ENCODE data around the gene C16orf74. TPM values are rescaled to one million over a fixed set of nuclear protein-coding genes. Genes with fewer than 3 reads are reported as not detected.
A peak's percentile ranks its signal among the peaks of the same experiment; 100 is the strongest.

The C16orf74 gene
- total and polyA plus RNA-seq, 2 of the 8 experiments (the other 6 are each of a cell fraction or from before 2014, with no cell fraction given): 7.3 to 9.3 TPM

- no peak for FAIRE-seq
- TF ChIP-seq TEAD4 (IDR thresholded peaks at IDR 0.05; ENCODE audit: low read depth, low read length): no peak
- no peak for TF ChIP-seq GTF2F1 (IDR thresholded peaks at IDR 0.05; ENCODE audit: borderline replicate concordance, low read depth, low read length)
- TF ChIP-seq SIRT6 (IDR thresholded peaks at IDR 0.05; ENCODE audit: low read length): no peak
- TF ChIP-seq SP4 (IDR thresholded peaks at IDR 0.05; ENCODE audit: low read length): no peak
- TF ChIP-seq ATF2 (IDR thresholded peaks at IDR 0.05; ENCODE audit: low read length): no peak
- no peak for TF ChIP-seq SP2 (IDR thresholded peaks at IDR 0.05; ENCODE audit: low read length)
- TF ChIP-seq CREB1 (IDR thresholded peaks at IDR 0.05): no peak
- no peak for TF ChIP-seq RBBP5 (IDR thresholded peaks at IDR 0.05; ENCODE audit: borderline replicate concordance, low read depth, low read length)
- no peak for TF ChIP-seq FOSL1 (IDR thresholded peaks at IDR 0.05; ENCODE audit: insufficient read depth, low read depth, low read length)
- TF ChIP-seq MAX (IDR thresholded peaks at IDR 0.05): no peak
- no peak for TF ChIP-seq BCL11A (IDR thresholded peaks at IDR 0.05; ENCODE audit: low read depth in 2 of 2, low read length in 2 of 2)
- TF ChIP-seq JUN (IDR thresholded peaks at IDR 0.05; ENCODE audit: low read depth, low read length): no peak
- TF ChIP-seq ASH2L (IDR thresholded peaks at IDR 0.05; ENCODE audit: low read length): no peak
Measured at GRCh38 chr16:85735225-85735635, 15.7 kb downstream of the C16orf74 start.

More at GRCh38 chr16:85735225-85735635, 15.7 kb downstream of the C16orf74 start:
- Histone ChIP-seq H3K4me1 (replicated peaks in 1 of 4; ENCODE audit: control insufficient read depth in 3 of 4, insufficient read depth in 4 of 4, low read length in 3 of 4) (peaks cover 3 to 10% (median 9%) of the 10 kb centered on the region in 4 experiments), H3K4me3 (ENCODE audit: extremely low read depth in 1 of 4, insufficient read depth in 2 of 4, low read depth in 3 of 4, low read length in 4 of 4) (no peak overlapping the region), H3K79me1 (ENCODE audit: low read depth, low read length) (no peaks in the 10 kb centered on the region), H2BK15ac (ENCODE audit: low read length) (0 out of 2 replicates have a peak overlapping the region, but pooled peaks have one; percentile 89), H3K4ac (replicated peaks; ENCODE audit: insufficient read length, low read depth, low read length) (no peak overlapping the region), H2AFZ (ENCODE audit: low read length) (no peak overlapping the region), H4K5ac (ENCODE audit: insufficient read length, low read depth, low read length) (no peak overlapping the region), H3K27ac (ENCODE audit: low read depth, low read length) (no peak overlapping the region), H3K36me3 (ENCODE audit: control insufficient read depth in 2 of 4, insufficient read depth in 4 of 4, low read length in 3 of 4) (no peaks in the 10 kb centered on the region), H3K4me2 (ENCODE audit: insufficient read depth in 1 of 2, low read depth in 2 of 2, low read length in 2 of 2) (no peak overlapping the region), H2AK5ac (ENCODE audit: low read depth, low read length) (no peak overlapping the region; the same call in 1 of the 2 replicates), H3K79me2 (ENCODE audit: control insufficient read depth in 1 of 2, insufficient read depth in 2 of 2, low read length in 2 of 2) (no peaks in the 10 kb centered on the region), H4K20me1 (replicated peaks in 1 of 2; ENCODE audit: control insufficient read depth in 1 of 2, insufficient read depth in 2 of 2, low read length in 2 of 2) (peaks cover 0 to 2% of the 10 kb centered on the region in 2 experiments), H2BK20ac (ENCODE audit: low read length) (0 out of 2 replicates have a peak overlapping the region, but pooled peaks have one; percentile 61), H2BK5ac (ENCODE audit: low read depth, low read length) (no peak overlapping the region), H2BK12ac (ENCODE audit: low read depth, low read length) (peak overlapping the region; percentile 45; the same call in 1 of the 2 replicates), H3K18ac (ENCODE audit: extremely low read depth, low read length) (no peak overlapping the region), H3K14ac (ENCODE audit: insufficient read length) (no peak overlapping the region), H4K8ac (ENCODE audit: extremely low read depth, insufficient read depth, low read length) (no peak overlapping the region), H2BK120ac (replicated peaks; ENCODE audit: low read depth, low read length) (no peak overlapping the region), H3K9me3 (ENCODE audit: insufficient read depth in 2 of 2, low read depth in 1 of 2, low read length in 1 of 2) (no peaks in the 10 kb centered on the region), H3K23me2 (ENCODE audit: low read depth, low read length) (peaks cover 2% of the 10 kb centered on the region; the same call in 1 of the 2 replicates), H3K23ac (ENCODE audit: insufficient read length) (no peak overlapping the region), H3K9ac (replicated peaks in 1 of 4; ENCODE audit: extremely low read depth in 1 of 4, low read depth in 3 of 4, low read length in 3 of 4) (no peak overlapping the region), H4K91ac (replicated peaks; ENCODE audit: insufficient read length, low read length) (no peak overlapping the region), H3K27me3 (replicated peaks in 1 of 4; ENCODE audit: control insufficient read depth in 3 of 4, extremely low read depth in 1 of 4, insufficient read depth in 3 of 4, low read length in 3 of 4) (no peaks in the 10 kb centered on the region; a peak in 1 of 7 replicates), H3K56ac (replicated peaks; ENCODE audit: insufficient read length, low read depth, low read length) (no peak overlapping the region)
- DNase-seq (ENCODE audit: low read depth in 1 of 2, low spot score in 2 of 2): no peak
- ChIA-PET CTCF (ENCODE audit: partially characterized antibody) (interaction anchor here (1.6 to 1.9 kb wide), 2 partner anchors 11 to 25 kb away, joined by 5 to 11 read pairs; no protein-coding TSS in a partner anchor), POLR2A (ENCODE audit: partially characterized antibody) (interaction anchor here (1.3 kb wide), 1 partner anchor 11 kb away, joined by 3 read pairs; no protein-coding TSS in a partner anchor)
- 88% methylated on average over 10 of the region's 14 CpGs; no CpG with 5 or more reads in 1 of the 2 experiments for WGBS, 2 experiments (ENCODE audit: extremely low coverage in 1 of 2, insufficient coverage in 1 of 2, insufficient read length in 1 of 2, insufficient replicate concordance in 2 of 2, low coverage in 1 of 2, low lambda C conversion rate in 2 of 2, missing lambda C conversion rate in 1 of 2)
